ENCODE data around the gene GPC6.

- no peak for TF ChIP-seq EZH2phosphoT487 (IDR thresholded peaks at IDR 0.05; ENCODE audit: borderline replicate concordance, low read depth, low read length)
- no peak for TF ChIP-seq CTCF (conservative IDR thresholded peaks at IDR 0.05; ENCODE audit: low read length)
These were observed 583.7 kb downstream of the GPC6 start for GRCh38 chr13:93810264-93810663.

Measured in OCI-LY7 (cell line).